GM23338 (cell line): ENCODE results near the gene IMMP2L. TPM values are rescaled to one million over a fixed set of nuclear protein-coding genes. Genes with fewer than 3 reads are reported as not detected.

Source experiments
- ATAC-seq: fragments of 200-7000 bp; cut with Tn5 transposase; 3 replicates; pipeline ENCODE4 v1.9.1; 2020
- DNase-seq: peaks from one replicate; pipeline ENCODE4 v3.0.0-alpha.2; 2015; ENCODE audit warnings: low spot score
- H2AFZ ChIP-seq: fragments of 200-600 bp; sonication (generic); 2 replicates; pipeline ENCODE4 v1.8.0; 2016; ENCODE audit warnings: antibody characterized with exemption, mild to moderate bottlenecking, moderate library complexity
- H3F3A ChIP-seq: fragments of 200-600 bp; sonication (generic); replicated peaks from 2 replicates; pipeline ENCODE4 v1.8.0; 2017; ENCODE audit warnings: antibody characterized with exemption, mixed run types, low read depth
- H3K27ac ChIP-seq: fragments of 200-600 bp; sonication (generic); 2 replicates; pipeline ENCODE4 v1.6.1; 2016; ENCODE audit warnings: low read depth
- H3K27me3 ChIP-seq: fragments of 200-600 bp; sonication (generic); 2 replicates; pipeline ENCODE4 v1.8.0; 2016; ENCODE audit warnings: mild to moderate bottlenecking, mixed run types, moderate library complexity; ENCODE audit not compliant: insufficient read depth
- H3K36me3 ChIP-seq: fragments of 200-600 bp; sonication (generic); 2 replicates; pipeline ENCODE4 v1.8.0; 2016; ENCODE audit warnings: mild to moderate bottlenecking; ENCODE audit not compliant: insufficient read depth
- H3K4me1 ChIP-seq: fragments of 200-600 bp; sonication (generic); 2 replicates; pipeline ENCODE4 v1.8.0; 2016; ENCODE audit warnings: mild to moderate bottlenecking, moderate library complexity; ENCODE audit not compliant: insufficient read depth
- H3K4me2 ChIP-seq: fragments of 200-600 bp; sonication (generic); 2 replicates; pipeline ENCODE4 v1.7.1; 2017; ENCODE audit warnings: mixed run types
- H3K4me3 ChIP-seq: fragments of 200-600 bp; sonication (generic); 2 replicates; pipeline ENCODE4 v1.6.1; 2016; ENCODE audit warnings: mixed run types
- H3K79me2 ChIP-seq: fragments of 200-600 bp; sonication (generic); replicated peaks from 2 replicates; pipeline ENCODE4 v1.8.0; 2017; ENCODE audit warnings: mild to moderate bottlenecking; ENCODE audit not compliant: insufficient read depth
- H3K9me2 ChIP-seq: fragments of 200-600 bp; sonication (generic); 2 replicates; pipeline ENCODE4 v1.8.0; 2017; ENCODE audit not compliant: insufficient read depth
- H4K20me1 ChIP-seq: fragments of 200-600 bp; sonication (generic); replicated peaks from 2 replicates; pipeline ENCODE4 v1.8.0; 2017; ENCODE audit warnings: mild to moderate bottlenecking; ENCODE audit not compliant: insufficient read depth
- H3K27ac Mint-ChIP-seq: 2 replicates; pipeline ENCODE4 v1.8.0; 2020; ENCODE audit warnings: inconsistent platforms, mild to moderate bottlenecking, moderate library complexity, mixed read lengths
- H3K27me3 Mint-ChIP-seq: 3 replicates; pipeline ENCODE4 v1.8.0; 2022; ENCODE audit warnings: low read depth, mild to moderate bottlenecking, moderate library complexity, mixed read lengths, inconsistent platforms; ENCODE audit not compliant: insufficient read depth, poor library complexity
- H3K36me3 Mint-ChIP-seq: 3 replicates; pipeline ENCODE4 v1.8.0; 2021; ENCODE audit warnings: low read depth, mild to moderate bottlenecking, inconsistent platforms, moderate library complexity, mixed read lengths
- H3K4me1 Mint-ChIP-seq: 3 replicates; pipeline ENCODE4 v1.8.0; 2020; ENCODE audit warnings: mild to moderate bottlenecking, inconsistent platforms, mixed read lengths
- H3K4me3 Mint-ChIP-seq: 3 replicates; pipeline ENCODE4 v1.8.0; 2021; ENCODE audit warnings: moderate library complexity, mild to moderate bottlenecking, inconsistent platforms, mixed read lengths
- H3K9me3 Mint-ChIP-seq: 3 replicates; pipeline ENCODE4 v1.8.0; 2020; ENCODE audit warnings: moderate library complexity, mild to moderate bottlenecking, inconsistent platforms, mixed read lengths
- EZH2 ChIP-seq: fragments of 200-600 bp; sonication (generic); IDR thresholded peaks from one replicate; pipeline ENCODE4 v1.8.0; 2017; ENCODE audit warnings: antibody characterized with exemption, mild to moderate bottlenecking, low read depth; ENCODE audit not compliant: unreplicated experiment
- EZH2phosphoT487 ChIP-seq: fragments of 200-600 bp; sonication (generic); IDR thresholded peaks from one replicate; pipeline ENCODE4 v1.8.1; 2018; ENCODE audit warnings: antibody characterized with exemption; ENCODE audit not compliant: unreplicated experiment
- JUNB ChIP-seq: IDR thresholded peaks from one replicate; pipeline ENCODE4 v1.6.1; 2016; ENCODE audit warnings: antibody characterized with exemption; ENCODE audit not compliant: unreplicated experiment
- STAT1 ChIP-seq: IDR thresholded peaks from one replicate; pipeline ENCODE4 v1.6.1; 2016; ENCODE audit warnings: antibody characterized with exemption; ENCODE audit not compliant: unreplicated experiment
- ZNF114 ChIP-seq: fragments of 250-450 bp; sonication (Bioruptor Pico); IDR thresholded peaks from 2 replicates; pipeline ENCODE4 v1.5.0; 2020; ENCODE audit warnings: mild to moderate bottlenecking, moderate library complexity
- ZNF331 ChIP-seq: fragments of 250-450 bp; sonication (Bioruptor Pico); IDR thresholded peaks from 2 replicates; pipeline ENCODE4 v1.5.0; 2020; ENCODE audit warnings: low read depth, mild to moderate bottlenecking, moderate library complexity
- polyA plus RNA-seq: library from polyadenylated mRNA; unstranded; fragments of >200 nt; fragmentation: Nextera tagmentation; extraction: Ambion mirVana; gene quantifications from 2 replicates; pipeline ENCODE4 v1.2.1, GENCODE V29; 2016
- total RNA-seq: library from RNA; depleted of rRNA; stranded (reverse); fragments of >200 nt; shearing (Covaris generic); gene quantifications from 2 replicates; pipeline ENCODE4 v1.2.3, GENCODE V29; 2014
- TF ChIP-seq, protein P1 (sequence below), 2 experiments: fragments of 200-600 bp in 1 of 2; sonication (generic) in 1 of 2; conservative IDR thresholded peaks; 2 replicates each; pipeline versions ENCODE4 v1.5.1 to v1.6.1; 2016 to 2017; ENCODE audit warnings: antibody characterized with exemption in 2 of 2, low read depth in 2 of 2, mild to moderate bottlenecking in 2 of 2, moderate library complexity in 1 of 2
- TF ChIP-seq, protein P2 (sequence below): fragments of 250-450 bp; sonication (Bioruptor Pico); IDR thresholded peaks from 2 replicates; pipeline ENCODE4 v1.5.0; 2020; ENCODE audit warnings: mild to moderate bottlenecking, moderate library complexity

The IMMP2L gene
- total and polyA plus RNA-seq, 2 experiments from 2014 or later, result 7.3 to 14.0 TPM

DNA sequence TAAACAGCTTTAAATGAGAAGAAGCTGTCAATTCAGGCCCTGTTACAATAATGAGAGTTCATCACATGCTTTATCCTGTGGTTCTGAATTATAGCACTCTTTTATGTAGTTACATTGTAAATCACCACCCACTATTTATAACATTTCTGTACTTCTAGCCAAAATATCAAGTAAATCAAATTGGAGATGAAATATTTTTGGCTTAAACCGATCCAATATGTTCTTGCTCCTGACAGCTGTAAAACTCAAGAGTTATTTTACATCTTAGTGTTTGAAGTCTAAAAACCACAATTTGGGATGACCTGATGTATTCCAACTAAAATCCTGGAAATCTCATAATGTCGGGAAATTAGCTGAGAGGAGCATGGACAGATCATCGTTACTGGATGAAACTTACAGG, 842.6 kb downstream of the IMMP2L start:
- no peak for TF ChIP-seq JUNB
- TF ChIP-seq EZH2phosphoT487, result no peak
- TF ChIP-seq ZNF114 (CRISPR knock-in tag), result no peak
- TF ChIP-seq, protein P1, sequence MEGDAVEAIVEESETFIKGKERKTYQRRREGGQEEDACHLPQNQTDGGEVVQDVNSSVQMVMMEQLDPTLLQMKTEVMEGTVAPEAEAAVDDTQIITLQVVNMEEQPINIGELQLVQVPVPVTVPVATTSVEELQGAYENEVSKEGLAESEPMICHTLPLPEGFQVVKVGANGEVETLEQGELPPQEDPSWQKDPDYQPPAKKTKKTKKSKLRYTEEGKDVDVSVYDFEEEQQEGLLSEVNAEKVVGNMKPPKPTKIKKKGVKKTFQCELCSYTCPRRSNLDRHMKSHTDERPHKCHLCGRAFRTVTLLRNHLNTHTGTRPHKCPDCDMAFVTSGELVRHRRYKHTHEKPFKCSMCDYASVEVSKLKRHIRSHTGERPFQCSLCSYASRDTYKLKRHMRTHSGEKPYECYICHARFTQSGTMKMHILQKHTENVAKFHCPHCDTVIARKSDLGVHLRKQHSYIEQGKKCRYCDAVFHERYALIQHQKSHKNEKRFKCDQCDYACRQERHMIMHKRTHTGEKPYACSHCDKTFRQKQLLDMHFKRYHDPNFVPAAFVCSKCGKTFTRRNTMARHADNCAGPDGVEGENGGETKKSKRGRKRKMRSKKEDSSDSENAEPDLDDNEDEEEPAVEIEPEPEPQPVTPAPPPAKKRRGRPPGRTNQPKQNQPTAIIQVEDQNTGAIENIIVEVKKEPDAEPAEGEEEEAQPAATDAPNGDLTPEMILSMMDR (conservative IDR thresholded peaks at IDR 0.05; ENCODE audit: low read depth in 2 of 2), result no peak
- no peak for TF ChIP-seq STAT1
- TF ChIP-seq, protein P2, sequence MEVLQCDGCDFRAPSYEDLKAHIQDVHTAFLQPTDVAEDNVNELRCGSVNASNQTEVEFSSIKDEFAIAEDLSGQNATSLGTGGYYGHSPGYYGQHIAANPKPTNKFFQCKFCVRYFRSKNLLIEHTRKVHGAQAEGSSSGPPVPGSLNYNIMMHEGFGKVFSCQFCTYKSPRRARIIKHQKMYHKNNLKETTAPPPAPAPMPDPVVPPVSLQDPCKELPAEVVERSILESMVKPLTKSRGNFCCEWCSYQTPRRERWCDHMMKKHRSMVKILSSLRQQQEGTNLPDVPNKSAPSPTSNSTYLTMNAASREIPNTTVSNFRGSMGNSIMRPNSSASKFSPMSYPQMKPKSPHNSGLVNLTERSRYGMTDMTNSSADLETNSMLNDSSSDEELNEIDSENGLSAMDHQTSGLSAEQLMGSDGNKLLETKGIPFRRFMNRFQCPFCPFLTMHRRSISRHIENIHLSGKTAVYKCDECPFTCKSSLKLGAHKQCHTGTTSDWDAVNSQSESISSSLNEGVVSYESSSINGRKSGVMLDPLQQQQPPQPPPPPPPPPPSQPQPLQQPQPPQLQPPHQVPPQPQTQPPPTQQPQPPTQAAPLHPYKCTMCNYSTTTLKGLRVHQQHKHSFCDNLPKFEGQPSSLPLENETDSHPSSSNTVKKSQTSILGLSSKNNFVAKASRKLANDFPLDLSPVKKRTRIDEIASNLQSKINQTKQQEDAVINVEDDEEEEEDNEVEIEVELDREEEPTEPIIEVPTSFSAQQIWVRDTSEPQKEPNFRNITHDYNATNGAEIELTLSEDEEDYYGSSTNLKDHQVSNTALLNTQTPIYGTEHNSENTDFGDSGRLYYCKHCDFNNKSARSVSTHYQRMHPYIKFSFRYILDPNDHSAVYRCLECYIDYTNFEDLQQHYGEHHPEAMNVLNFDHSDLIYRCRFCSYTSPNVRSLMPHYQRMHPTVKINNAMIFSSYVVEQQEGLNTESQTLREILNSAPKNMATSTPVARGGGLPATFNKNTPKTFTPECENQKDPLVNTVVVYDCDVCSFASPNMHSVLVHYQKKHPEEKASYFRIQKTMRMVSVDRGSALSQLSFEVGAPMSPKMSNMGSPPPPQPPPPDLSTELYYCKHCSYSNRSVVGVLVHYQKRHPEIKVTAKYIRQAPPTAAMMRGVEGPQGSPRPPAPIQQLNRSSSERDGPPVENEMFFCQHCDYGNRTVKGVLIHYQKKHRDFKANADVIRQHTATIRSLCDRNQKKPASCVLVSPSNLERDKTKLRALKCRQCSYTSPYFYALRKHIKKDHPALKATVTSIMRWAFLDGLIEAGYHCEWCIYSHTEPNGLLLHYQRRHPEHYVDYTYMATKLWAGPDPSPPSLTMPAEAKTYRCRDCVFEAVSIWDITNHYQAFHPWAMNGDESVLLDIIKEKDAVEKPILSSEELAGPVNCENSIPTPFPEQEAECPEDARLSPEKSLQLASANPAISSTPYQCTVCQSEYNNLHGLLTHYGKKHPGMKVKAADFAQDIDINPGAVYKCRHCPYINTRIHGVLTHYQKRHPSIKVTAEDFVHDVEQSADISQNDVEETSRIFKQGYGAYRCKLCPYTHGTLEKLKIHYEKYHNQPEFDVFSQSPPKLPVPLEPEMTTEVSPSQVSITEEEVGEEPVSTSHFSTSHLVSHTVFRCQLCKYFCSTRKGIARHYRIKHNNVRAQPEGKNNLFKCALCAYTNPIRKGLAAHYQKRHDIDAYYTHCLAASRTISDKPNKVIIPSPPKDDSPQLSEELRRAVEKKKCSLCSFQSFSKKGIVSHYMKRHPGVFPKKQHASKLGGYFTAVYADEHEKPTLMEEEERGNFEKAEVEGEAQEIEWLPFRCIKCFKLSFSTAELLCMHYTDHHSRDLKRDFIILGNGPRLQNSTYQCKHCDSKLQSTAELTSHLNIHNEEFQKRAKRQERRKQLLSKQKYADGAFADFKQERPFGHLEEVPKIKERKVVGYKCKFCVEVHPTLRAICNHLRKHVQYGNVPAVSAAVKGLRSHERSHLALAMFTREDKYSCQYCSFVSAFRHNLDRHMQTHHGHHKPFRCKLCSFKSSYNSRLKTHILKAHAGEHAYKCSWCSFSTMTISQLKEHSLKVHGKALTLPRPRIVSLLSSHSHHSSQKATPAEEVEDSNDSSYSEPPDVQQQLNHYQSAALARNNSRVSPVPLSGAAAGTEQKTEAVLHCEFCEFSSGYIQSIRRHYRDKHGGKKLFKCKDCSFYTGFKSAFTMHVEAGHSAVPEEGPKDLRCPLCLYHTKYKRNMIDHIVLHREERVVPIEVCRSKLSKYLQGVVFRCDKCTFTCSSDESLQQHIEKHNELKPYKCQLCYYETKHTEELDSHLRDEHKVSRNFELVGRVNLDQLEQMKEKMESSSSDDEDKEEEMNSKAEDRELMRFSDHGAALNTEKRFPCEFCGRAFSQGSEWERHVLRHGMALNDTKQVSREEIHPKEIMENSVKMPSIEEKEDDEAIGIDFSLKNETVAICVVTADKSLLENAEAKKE (CRISPR knock-in tag), result no peak
- no peak for TF ChIP-seq ZNF331 (CRISPR knock-in tag)
- TF ChIP-seq EZH2, result no peak
- Mint-ChIP-seq H3K9me3 (no peaks in the 10 kb centered on the region; the same call in 2 of the 3 replicates), H3K4me3 (no peak overlapping the region), H3K4me1 (peaks cover 47% of the 10 kb centered on the region), H3K27me3 (peaks cover 3% of the 10 kb centered on the region), H3K27ac (0 out of 2 replicates have a peak overlapping the region, but pooled peaks have one; percentile 25), H3K36me3 (peaks cover 18% of the 10 kb centered on the region)
- Histone ChIP-seq H3K4me1 (peaks cover 40% of the 10 kb centered on the region), H3K27ac (peak overlapping the region; percentile 79; the same call in 1 of the 2 replicates), H4K20me1 (no peaks in the 10 kb centered on the region), H3K9me2 (peaks cover 8% of the 10 kb centered on the region; the same call in 1 of the 2 replicates), H3K4me3 (no peak overlapping the region), H3K79me2 (no peaks in the 10 kb centered on the region), H3K36me3 (no peaks in the 10 kb centered on the region), H3K27me3 (no peaks in the 10 kb centered on the region), H3K4me2 (peak overlapping the region; percentile 53; the same call in 1 of the 2 replicates), H2AFZ (no peak overlapping the region), H3F3A (no peaks in the 10 kb centered on the region)
- ATAC-seq, result no peak
- DNase-seq, result no peak
